K562 (cell line): ENCODE measurements around the gene MVP. TPM values are rescaled to one million over a fixed set of nuclear protein-coding genes. Genes with fewer than 3 reads are reported as not detected.

Experiments used
- ATAC-seq: fragments of 200-7000 bp; cut with Tn5 transposase; 3 replicates; pipeline ENCODE4 v1.9.1; 2020; ENCODE audit warnings: moderate library complexity
- BruUV-seq: library from RNA; stranded (reverse); fragments of 400-500 nt; replicated peaks from 2 replicates; lab custom pipeline; 2021; lab: Mats Ljungman, UMichigan
- CTCF ChIA-PET: fragments of 300-600 bp; formaldehyde crosslinking; extraction: SDS; loops from one replicate; lab custom pipeline; 2021; ENCODE audit warnings: low intra/inter-chr PET ratio; lab: Yijun Ruan, JAX
- POLR2A ChIA-PET: fragments of 300-600, 350-650 bp; sonication (Branson Sonifier 250); formaldehyde crosslinking; extraction: SDS; loops from one replicate; lab custom pipeline; 2021; ENCODE audit warnings: antibody characterized with exemption, inconsistent platforms; lab: Yijun Ruan, JAX
- DNase-seq, 4 experiments: peaks; one replicate each; pipeline versions ENCODE4 v3.0.0 to v3.0.0-alpha.2; 2011 to 2018; ENCODE audit warnings: low spot score in 3 of 4, mixed read lengths in 3 of 4; ENCODE audit errors: extremely low read depth in 1 of 4
- FAIRE-seq: peaks from 2 replicates; lab custom pipeline; 2011; peaks lifted over from hg19 to GRCh38; lab: Jason Lieb, UNC
- H2AFZ ChIP-seq: 2 replicates; pipeline ENCODE4 v1.6.0; 2011; ENCODE audit warnings: low read depth, low read length, control low read depth, inconsistent platforms
- H3K27ac ChIP-seq: fragments of 200-600 bp; 3 replicates; pipeline ENCODE4 v1.8.0; 2011; ENCODE audit warnings: low read depth, mild to moderate bottlenecking, control low read depth, inconsistent platforms, low read length, moderate library complexity, mixed read lengths; ENCODE audit errors: extremely low read depth
- H3K27me3 ChIP-seq, 2 experiments: fragments of 300-600 bp in 1 of 2; 2 replicates in 1 of 2; 3 replicates in 1 of 2; pipeline versions ENCODE4 v1.6.0 to v1.8.0; 2011; ENCODE audit warnings: inconsistent platforms in 2 of 2, low read length in 2 of 2, mild to moderate bottlenecking in 1 of 2, mixed read lengths in 1 of 2, moderate library complexity in 1 of 2; ENCODE audit not compliant: control insufficient read depth in 2 of 2, insufficient read depth in 2 of 2
- H3K36me3 ChIP-seq: fragments of 300-600 bp; 3 replicates; pipeline ENCODE4 v1.8.0; 2011; ENCODE audit warnings: mild to moderate bottlenecking, low read length, inconsistent platforms; ENCODE audit not compliant: control insufficient read depth, insufficient read depth
- H3K4me1 ChIP-seq, 2 experiments: fragments of 200-600 bp in 1 of 2; replicated peaks in 1 of 2; 2 replicates in 1 of 2; 3 replicates in 1 of 2; pipeline versions ENCODE4 v1.5.1 to v1.8.0; 2011; ENCODE audit warnings: inconsistent platforms in 2 of 2, low read length in 2 of 2, mild to moderate bottlenecking in 1 of 2, mixed read lengths in 1 of 2, moderate library complexity in 1 of 2; ENCODE audit not compliant: control insufficient read depth in 2 of 2, insufficient read depth in 2 of 2
- H3K4me2 ChIP-seq: 2 replicates; pipeline ENCODE4 v1.6.1; 2011; ENCODE audit warnings: low read length, control low read depth, inconsistent platforms, mixed read lengths; ENCODE audit not compliant: insufficient read depth
- H3K4me3 ChIP-seq: fragments of 200-600 bp; sonication (generic), shearing (Covaris generic); 2 replicates; pipeline ENCODE4 v1.5.1; 2016; ENCODE audit warnings: control low read depth, inconsistent platforms
- H3K79me2 ChIP-seq: fragments of 200-600 bp; 3 replicates; pipeline ENCODE4 v1.8.0; 2011; ENCODE audit warnings: low read length, inconsistent platforms; ENCODE audit not compliant: control insufficient read depth, insufficient read depth
- H3K9ac ChIP-seq, 2 experiments: 2 replicates each; pipeline versions ENCODE4 v1.6.0 to v1.6.1; 2011; ENCODE audit warnings: low read depth in 2 of 2, low read length in 2 of 2, control low read depth in 1 of 2, inconsistent platforms in 1 of 2, mild to moderate bottlenecking in 1 of 2, mixed read lengths in 1 of 2; ENCODE audit not compliant: insufficient read depth in 1 of 2
- H3K9me1 ChIP-seq: one replicate; pipeline ENCODE4 v1.6.0; 2011; ENCODE audit warnings: inconsistent platforms, mild to moderate bottlenecking, low read length, moderate library complexity; ENCODE audit not compliant: control insufficient read depth, insufficient read depth
- H3K9me3 ChIP-seq: replicated peaks from 2 replicates; pipeline ENCODE4 v1.5.1; 2011; ENCODE audit warnings: low read depth, low read length, inconsistent platforms; ENCODE audit not compliant: control insufficient read depth, insufficient read depth
- H4K20me1 ChIP-seq: replicated peaks from 2 replicates; pipeline ENCODE4 v1.6.1; 2011; ENCODE audit warnings: low read length, inconsistent platforms, mixed read lengths; ENCODE audit not compliant: control insufficient read depth, insufficient read depth
- MBD1 ChIP-seq: fragments of 250-450 bp; sonication (Bioruptor Pico); IDR thresholded peaks from 2 replicates; pipeline ENCODE4 v1.8.0; 2022; ENCODE audit warnings: inconsistent platforms
- NBN ChIP-seq: fragments of 450-650 bp; IDR thresholded peaks from 2 replicates; pipeline ENCODE4 v1.6.1; 2016; ENCODE audit warnings: low read depth, mild to moderate bottlenecking
- PRPF4 ChIP-seq: fragments of 200-400 bp; formaldehyde crosslinking; IDR thresholded peaks from one replicate; pipeline ENCODE4 v1.6.1; 2017; ENCODE audit warnings: low read length, low read depth, mild to moderate bottlenecking; ENCODE audit not compliant: insufficient read depth, poor library complexity, severe bottlenecking
- RB1 ChIP-seq: fragments of 450-650 bp; IDR thresholded peaks from 2 replicates; pipeline ENCODE4 v1.6.1; 2017; ENCODE audit warnings: low read depth, mild to moderate bottlenecking
- ZBTB26 ChIP-seq: fragments of 450-650 bp; formaldehyde crosslinking; IDR thresholded peaks from 2 replicates; pipeline ENCODE4 v1.4.0; 2022; ENCODE audit warnings: missing genetic modification characterization
- ZNF263 ChIP-seq: sonication (generic); formaldehyde crosslinking; IDR thresholded peaks from 2 replicates; pipeline ENCODE4 v1.8.0; 2022; ENCODE audit warnings: mild to moderate bottlenecking, missing genetic modification reagents, borderline replicate concordance
- ZNF518B ChIP-seq: fragments of 250-450 bp; sonication (Bioruptor Pico); IDR thresholded peaks from 2 replicates; pipeline ENCODE4 v1.5.0; 2021; ENCODE audit warnings: mild to moderate bottlenecking, moderate library complexity
- ZNF75A ChIP-seq: fragments of 450-650 bp; formaldehyde crosslinking; IDR thresholded peaks from 2 replicates; pipeline ENCODE4 v1.4.0; 2020; ENCODE audit warnings: mild to moderate bottlenecking
- ZNF764 ChIP-seq: fragments of 250-450 bp; sonication (Bioruptor Pico); IDR thresholded peaks from 2 replicates; pipeline ENCODE4 v1.4.0; 2020; ENCODE audit warnings: low read depth, mild to moderate bottlenecking, moderate library complexity
- WGBS: fragments of 100-300 bp; shearing (Covaris generic); methylation state at CpG from one replicate; pipeline ENCODE4 v1.1.6; 2016; ENCODE audit warnings: low coverage, mixed read lengths; ENCODE audit not compliant: insufficient coverage; ENCODE audit errors: missing lambda C conversion rate; 5-methylcytosine and 5-hydroxymethylcytosine counted together
- in situ Hi-C: fragments of 300-500 bp; cut with MboI; formaldehyde crosslinking; loops from 4 replicates; pipeline ENCODE4 v1.15.0; 2018; ENCODE audit warnings: inconsistent platforms, mixed read lengths
- intact Hi-C: fragments of 100-400 bp; cut with micrococcal nuclease; formaldehyde crosslinking; loops from 2 replicates; pipeline ENCODE4 v1.14.2; 2022
- polyA plus RNA-seq, 8 experiments: library from polyadenylated mRNA; depleted of rRNA in 4 of 8; stranded (reverse) in 5 of 8; unstranded in 3 of 8; fragments of >200 nt; fragmentation: Nextera tagmentation in 2 of 8; fragmentation: Illumina TruSeq in 1 of 8; extraction: Ambion mirVana in 2 of 8; extraction: Trizol in 1 of 8; gene quantifications; 2 replicates each; pipeline versions ENCODE4 v1.2.1 to v1.2.3, GENCODE V29; 2011 to 2014; ENCODE audit warnings: inconsistent platforms in 1 of 8, missing spikeins in 1 of 8
- total RNA-seq, 7 experiments: library from RNA; depleted of rRNA in 6 of 7; stranded (reverse); fragments of >200 nt in 6 of 7; fragmentation: Illumina TruSeq in 2 of 7; extraction: Trizol in 2 of 7; gene quantifications; 2 replicates each; pipeline versions ENCODE4 v1.2.1 to v1.2.3, GENCODE V29; 2011 to 2021; ENCODE audit warnings: low replicate concordance in 1 of 7

MVP gene
- total and polyA plus RNA-seq, 9 of the 15 experiments (the other 6 are each of a cell fraction or from before 2014, with no cell fraction given), result 0.39 to 1.9 (median 0.76) TPM; not detected in 2

- Histone ChIP-seq H3K9ac (no peak overlapping the region), H3K4me1 (peaks cover 0 to 34% of the 10 kb centered on the region in 2 experiments; a peak in 3 of 5 replicates), H3K4me2 (no peak overlapping the region), H2AFZ (no peak overlapping the region), H3K27me3 (peaks cover 13 to 31% of the 10 kb centered on the region in 2 experiments), H3K36me3 (no peaks in the 10 kb centered on the region), H3K79me2 (no peaks in the 10 kb centered on the region), H3K27ac (no peak overlapping the region), H3K4me3 (no peak overlapping the region), H3K9me1 (peaks cover 3% of the 10 kb centered on the region), H4K20me1 (peaks cover 13% of the 10 kb centered on the region; the same call in 1 of the 2 replicates), H3K9me3 (no peaks in the 10 kb centered on the region)
- WGBS, result 0% methylated on average over 2 of the region's 15 CpGs
- in situ Hi-C loops, result no loop called here
- POLR2A ChIA-PET, result no interaction called here
- TF ChIP-seq ZNF75A (CRISPR knock-in tag) (no peak), ZNF263 (CRISPR knock-in tag) (peak; percentile 46; the same call in 1 of the 2 replicates)
- FAIRE-seq (no peak), DNase-seq (peak in 1 of 4 experiments; percentile 38), ATAC-seq (no peak)
- intact Hi-C loops, result no loop called here
- no TSS peak for BruUV-seq
- CTCF ChIA-PET, result no interaction called here
Observed at GRCh38 chr16:29896841-29897240, 76.6 kb downstream of the MVP start.

GRCh38 chr16:29897333-29897732, 77.1 kb downstream of the MVP start:
- Histone ChIP-seq H3K9me1 (peaks cover 3% of the 10 kb centered on the region), H3K4me3 (no peak overlapping the region), H3K27ac (no peak overlapping the region), H3K79me2 (no peaks in the 10 kb centered on the region), H3K4me2 (no peak overlapping the region), H3K9me3 (no peaks in the 10 kb centered on the region), H3K9ac (no peak overlapping the region), H2AFZ (no peak overlapping the region), H4K20me1 (peaks cover 13% of the 10 kb centered on the region; the same call in 1 of the 2 replicates), H3K27me3 (peaks cover 14 to 30% of the 10 kb centered on the region in 2 experiments), H3K4me1 (peaks cover 0 to 35% of the 10 kb centered on the region in 2 experiments; a peak in 3 of 5 replicates), H3K36me3 (no peaks in the 10 kb centered on the region)
- in situ Hi-C loops, result no loop called here
- BruUV-seq, result no TSS peak
- no peak for FAIRE-seq
- WGBS, result 4% methylated on average over 4 of the region's 4 CpGs
- DNase-seq, result no peak
- no peak for ATAC-seq
- CTCF ChIA-PET, result no interaction called here
- intact Hi-C loops, result no loop called here
- POLR2A ChIA-PET, result interaction anchor here (0.6 to 1.1 kb wide), 2 partner anchors 9 to 87 kb away, joined by 3 to 4 read pairs; no protein-coding TSS in a partner anchor
- no peak for TF ChIP-seq RB1
- no peak for TF ChIP-seq ZNF518B (CRISPR knock-in tag)
- TF ChIP-seq MBD1 (CRISPR knock-in tag), result no peak
- no peak for TF ChIP-seq PRPF4
- TF ChIP-seq NBN, result no peak
- TF ChIP-seq ZNF764 (CRISPR knock-in tag), result no peak
- no peak for TF ChIP-seq ZBTB26 (CRISPR knock-in tag)
